Measurements from ENCODE around the gene RAD50. TPM values are rescaled to one million over a fixed set of nuclear protein-coding genes. Genes with fewer than 3 reads are reported as not detected.
A peak's percentile ranks its signal among the peaks of the same experiment; 100 is the strongest.
"Not testable (repeated sequence)": the region's sequence is repeated elsewhere in the genome, so short reads cannot be mapped to it uniquely, and the experiment has no call there.

The RAD50 gene
- 16.5 and 17.6 TPM in 2 replicates for total RNA-seq (2014; rRNA removed; shearing (Covaris generic))

DNA sequence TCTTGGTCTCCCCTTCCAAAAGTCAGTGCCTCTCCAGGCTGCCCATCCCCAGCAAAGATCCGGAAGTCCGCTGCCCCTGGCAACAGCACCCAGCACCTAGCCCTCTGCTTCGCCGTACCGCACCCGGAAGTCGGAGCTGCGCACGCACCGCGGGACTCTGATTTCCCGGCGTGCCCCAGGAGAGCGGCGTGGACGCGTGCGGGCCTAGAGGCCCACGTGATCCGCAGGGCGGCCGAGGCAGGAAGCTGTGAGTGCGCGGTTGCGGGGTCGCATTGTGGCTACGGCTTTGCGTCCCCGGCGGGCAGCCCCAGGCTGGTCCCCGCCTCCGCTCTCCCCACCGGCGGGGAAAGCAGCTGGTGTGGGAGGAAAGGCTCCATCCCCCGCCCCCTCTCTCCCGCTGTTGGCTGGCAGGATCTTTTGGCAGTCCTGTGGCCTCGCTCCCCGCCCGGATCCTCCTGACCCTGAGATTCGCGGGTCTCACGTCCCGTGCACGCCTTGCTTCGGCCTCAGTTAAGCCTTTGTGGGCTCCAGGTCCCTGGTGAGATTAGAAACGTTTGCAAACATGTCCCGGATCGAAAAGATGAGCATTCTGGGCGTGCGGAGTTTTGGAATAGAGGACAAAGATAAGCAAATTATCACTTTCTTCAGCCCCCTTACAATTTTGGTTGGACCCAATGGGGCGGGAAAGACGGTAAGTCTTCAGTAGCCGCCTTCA lies at the start of gene RAD50:
RAD50 (plus strand) TSS at position 215 of the 715 bp plus-strand sequence; CDS start at position 563, 348 bp downstream.
- DNase-seq (ENCODE audit: low read depth) = peak; percentile 94

DNA sequence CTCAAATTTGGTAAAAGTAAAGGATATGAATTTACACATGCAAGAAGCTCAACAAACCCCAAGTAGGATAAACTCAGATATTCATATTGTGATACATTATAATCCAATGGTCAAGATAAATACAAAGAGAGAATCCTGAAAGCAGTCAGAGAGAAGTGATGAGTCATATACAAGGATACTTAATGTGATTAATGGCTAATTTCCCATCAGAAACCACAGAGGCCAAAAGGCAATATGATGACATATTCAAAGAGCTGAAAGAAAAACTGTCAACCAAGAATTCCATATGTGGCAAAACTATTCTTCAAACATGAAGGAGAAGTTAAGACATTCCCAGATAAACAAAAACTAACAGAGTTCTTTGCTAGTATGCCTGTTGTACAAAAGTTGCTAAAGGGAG lies 46.7 kb upstream of the RAD50 start:
- no peak for DNase-seq (ENCODE audit: low read depth)

DNA sequence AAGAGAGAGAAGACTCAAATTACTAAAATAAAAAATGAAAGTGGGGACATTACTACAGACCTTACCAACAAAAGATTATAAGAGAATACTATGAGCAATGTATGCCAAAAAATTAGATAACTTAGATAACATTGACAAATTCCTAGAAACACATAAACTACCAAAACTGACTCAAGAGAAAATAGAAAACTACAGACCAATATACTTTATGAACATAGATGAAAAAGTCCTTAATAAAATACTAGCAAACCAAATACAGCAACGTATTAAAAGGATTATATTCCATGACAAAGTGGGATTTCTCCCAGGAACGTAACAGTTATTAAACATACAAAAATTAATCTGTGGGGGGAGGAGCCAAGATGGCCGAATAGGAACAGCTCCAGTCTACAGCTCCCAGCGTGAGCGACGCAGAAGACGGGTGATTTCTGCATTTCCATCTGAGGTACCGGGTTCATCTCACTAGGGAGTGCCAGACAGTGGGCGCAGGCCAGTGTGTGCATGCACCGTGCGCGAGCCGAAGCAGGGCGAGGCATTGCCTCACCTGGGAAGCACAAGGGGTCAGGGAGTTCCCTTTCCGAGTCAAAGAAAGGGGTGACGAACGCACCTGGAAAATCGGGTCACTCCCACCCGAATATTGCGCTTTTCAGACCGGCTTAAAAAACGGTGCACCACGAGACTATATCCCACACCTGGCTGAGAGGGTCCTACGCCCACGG lies 43.0 kb upstream of the RAD50 start:
- not testable (repeated sequence) for DNase-seq (ENCODE audit: low read depth)

DNA sequence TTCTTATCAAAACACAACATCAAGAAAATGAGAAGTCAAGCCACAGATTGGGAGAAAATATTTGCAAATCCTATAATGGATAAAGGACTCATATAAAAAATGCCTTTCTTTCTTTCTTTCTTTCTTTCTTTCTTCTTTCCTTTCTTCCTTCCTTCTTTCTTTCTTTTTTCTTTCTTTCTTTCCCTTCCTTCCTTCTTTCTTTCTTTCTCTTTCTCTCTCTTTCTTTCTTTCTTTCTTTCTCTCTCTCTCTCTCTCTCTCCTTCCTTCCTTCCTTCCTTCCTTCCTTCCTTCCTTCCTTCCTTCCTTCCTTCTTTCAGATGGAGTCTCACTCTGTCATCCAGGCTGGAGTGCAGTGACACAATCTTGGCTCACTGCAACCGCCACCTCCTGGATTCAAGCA lies 34.7 kb upstream of the RAD50 start:
- not testable (repeated sequence) for DNase-seq (ENCODE audit: low read depth)

DNA sequence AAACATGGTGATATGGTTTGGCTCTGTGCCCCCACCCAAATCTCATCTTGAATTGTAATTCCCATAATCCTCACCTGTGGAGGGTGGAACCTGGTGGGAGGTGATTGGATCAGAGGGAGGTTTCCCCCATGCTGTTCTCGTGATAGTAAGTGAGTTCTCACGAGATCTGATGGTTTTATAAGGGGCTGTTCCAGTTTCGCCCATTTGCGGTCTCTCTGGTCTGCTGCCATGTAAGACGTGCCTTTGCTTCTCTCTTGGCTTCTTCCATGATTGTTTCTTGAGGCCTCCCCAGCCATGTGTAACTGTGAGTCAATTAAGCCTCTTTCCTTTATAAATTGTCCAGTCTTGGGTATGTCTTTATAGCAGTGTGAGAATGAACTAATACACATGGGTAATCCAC lies 31.9 kb upstream of the RAD50 start:
- not testable (repeated sequence) for DNase-seq (ENCODE audit: low read depth)

DNA sequence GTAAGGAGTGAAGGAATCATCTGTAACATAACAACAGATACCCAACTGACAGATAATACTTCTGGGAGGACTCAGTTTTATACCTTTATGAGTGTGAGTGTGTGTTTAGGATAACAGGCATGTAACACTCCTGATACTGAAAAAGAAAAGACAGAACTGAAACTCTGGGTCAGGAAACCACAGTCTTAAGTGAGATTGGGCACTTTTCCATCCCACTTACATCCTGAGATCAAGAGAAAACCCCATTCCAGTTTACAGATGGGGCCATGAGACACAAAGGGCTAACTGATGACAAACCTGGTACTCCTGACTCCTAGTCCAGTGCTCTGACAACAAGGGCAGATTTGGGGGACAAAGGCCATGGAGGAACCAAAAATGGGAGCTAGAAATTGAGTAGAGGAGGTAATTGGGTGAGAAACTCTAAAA lies 31.5 kb upstream of the RAD50 start:
- no peak for DNase-seq (ENCODE audit: low read depth)

DNA sequence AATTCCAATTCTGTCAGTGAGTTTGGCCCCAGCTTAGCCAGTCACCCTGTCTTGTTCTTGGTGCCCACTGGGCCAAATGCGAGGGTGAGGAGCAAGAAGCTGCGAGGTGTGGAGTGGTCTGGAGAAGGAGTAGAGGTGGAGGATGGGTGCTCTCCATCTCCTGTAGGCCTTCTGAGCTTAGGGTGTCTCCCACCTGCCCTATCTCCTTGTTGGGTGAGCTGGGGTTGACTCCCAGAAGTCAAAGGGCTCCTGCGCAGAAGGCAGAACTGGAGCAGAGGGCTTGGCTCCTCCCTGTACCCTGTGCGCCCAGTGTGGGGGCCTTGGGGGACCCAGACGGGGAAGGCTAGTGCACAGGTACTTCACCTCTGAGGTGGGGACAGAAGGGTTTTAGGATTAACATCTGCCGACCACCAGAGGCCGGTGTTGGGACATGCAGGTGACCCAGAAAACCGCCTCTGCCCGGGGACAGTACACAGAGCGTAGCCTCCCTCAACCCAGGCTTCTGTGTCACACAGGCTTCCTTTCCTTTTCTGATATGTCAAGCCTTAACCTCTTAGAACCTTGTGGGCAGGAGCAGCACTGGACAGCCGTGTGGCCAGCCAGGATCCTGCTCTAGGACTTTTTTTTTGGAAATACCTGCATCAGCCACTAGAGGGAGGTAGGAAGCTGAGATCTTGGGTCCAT lies 30.3 kb upstream of the RAD50 start:
- peak; percentile 43 for DNase-seq (ENCODE audit: low read depth)

DNA sequence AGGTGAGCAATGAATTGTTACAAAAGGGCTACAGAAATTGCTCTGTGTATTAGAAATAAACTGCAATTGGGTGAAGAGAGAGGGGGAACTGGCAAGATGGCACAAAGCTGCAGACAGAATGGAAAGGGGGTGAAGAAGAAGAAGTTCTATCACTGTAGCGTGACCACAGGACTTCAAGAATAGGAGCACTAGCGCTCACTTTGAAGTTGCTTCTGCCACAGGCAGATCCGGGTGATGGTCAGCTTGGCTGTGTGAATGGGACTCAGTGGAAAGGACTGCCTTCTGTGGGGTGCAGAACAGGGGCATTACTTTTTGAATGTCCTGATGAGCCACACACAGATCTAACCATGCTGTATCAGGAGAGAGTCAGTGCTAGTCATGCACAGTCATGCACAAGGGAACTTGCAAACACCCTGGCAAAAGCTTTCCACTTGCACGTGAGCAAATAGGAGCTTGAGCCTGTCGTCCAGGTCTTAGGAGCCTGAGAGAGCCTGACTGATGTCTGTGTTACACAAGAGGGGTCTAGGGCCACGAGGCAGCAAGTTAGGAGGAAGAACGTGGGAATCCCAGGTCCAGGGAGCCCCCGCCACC lies 29.7 kb upstream of the RAD50 start:
- no peak for DNase-seq (ENCODE audit: low read depth)

DNA sequence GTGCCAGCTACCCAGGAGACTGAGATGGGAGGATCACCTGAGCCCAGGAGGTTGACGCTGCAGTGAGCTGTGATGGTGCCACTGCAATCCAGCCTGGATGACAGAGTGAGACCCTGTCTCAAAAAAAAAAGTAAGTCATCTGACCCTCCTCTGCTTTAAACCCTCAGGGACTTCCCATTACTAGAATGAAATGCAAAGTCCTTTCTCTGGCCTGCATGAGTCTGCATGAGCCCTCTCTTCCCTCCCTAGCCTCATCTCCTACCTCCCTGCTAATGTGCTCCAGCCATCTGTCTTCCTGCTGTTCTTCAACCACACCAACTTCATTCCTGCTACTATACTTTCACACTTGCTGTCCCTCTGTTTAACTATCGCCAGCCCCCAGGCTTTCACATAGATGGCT lies 28.8 kb upstream of the RAD50 start:
- no peak for DNase-seq (ENCODE audit: low read depth)

DNA sequence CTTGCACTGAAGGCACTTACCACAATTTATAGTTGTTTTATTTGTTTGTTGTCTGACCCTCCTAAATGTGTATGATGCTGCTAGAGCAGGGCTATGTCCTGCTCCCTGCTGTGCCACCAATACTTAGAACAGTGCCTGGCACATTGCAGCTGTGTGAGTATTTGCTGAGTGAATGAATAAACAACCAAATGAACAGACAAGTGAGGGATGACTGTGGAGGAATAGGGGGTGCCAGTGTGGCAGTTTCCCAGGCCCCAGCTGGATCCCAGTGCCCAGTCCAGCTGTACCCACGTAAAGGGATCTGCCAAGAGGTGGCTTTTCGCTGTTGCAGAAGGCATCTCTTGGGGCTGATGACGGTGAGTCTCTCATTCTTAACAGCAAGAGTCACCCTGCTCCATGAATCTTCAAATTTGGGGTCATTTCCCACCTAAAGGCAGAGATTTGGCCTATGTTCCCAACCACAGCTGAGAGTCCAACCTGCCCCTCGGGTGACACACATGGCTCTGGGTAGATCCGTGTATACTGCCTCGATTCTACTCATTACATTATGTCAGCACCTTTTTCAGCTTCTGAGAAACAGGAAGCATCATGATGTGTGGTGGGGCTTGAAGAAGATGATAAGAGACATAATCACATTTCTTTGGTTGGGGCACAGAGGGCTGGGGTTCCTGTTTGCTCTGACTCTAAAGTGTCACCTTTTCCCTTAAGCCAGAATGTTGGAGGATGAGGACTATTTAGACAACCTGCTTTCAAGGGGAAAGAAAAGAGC lies 27.7 kb upstream of the RAD50 start:
- no peak for DNase-seq (ENCODE audit: low read depth)

DNA sequence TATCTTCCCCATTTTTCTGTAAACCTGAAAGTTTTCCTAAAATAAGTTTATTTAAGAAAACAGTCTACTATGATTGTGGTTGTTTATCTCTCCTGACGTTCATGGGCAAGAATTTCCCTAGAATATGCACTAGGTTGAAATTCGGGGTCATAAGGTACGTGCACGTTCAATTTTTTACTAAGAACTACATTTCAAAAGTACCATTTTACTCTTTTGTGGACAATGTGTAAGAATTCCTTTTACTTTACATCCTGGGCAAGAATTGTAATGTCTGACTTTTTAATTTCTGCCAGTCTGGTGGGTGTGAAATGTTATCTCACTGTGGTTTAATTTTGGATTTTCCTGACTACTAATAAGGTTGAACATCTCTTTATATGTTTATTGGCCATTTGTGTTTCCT lies 25.8 kb upstream of the RAD50 start:
- no peak for DNase-seq (ENCODE audit: low read depth)

DNA sequence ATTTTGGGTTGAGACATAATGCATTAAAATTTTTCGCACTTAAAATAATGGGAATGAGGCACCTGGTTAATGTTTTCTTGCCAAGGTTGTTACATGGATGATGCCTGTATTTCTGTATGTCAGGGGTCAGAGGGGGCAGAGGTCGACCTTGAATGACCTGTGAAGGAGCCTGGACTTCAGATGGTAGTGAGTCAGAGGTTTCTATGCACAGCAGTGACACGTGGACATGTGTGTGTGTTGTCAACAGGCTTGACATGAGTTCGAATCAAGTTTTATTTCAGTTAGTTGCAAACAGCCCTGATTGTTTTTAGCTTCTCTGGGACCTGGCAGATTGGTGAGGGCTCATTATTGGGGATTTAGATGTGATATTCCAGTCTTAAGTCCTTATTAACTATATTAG lies 17.1 kb upstream of the RAD50 start:
- no peak for DNase-seq (ENCODE audit: low read depth)

DNA sequence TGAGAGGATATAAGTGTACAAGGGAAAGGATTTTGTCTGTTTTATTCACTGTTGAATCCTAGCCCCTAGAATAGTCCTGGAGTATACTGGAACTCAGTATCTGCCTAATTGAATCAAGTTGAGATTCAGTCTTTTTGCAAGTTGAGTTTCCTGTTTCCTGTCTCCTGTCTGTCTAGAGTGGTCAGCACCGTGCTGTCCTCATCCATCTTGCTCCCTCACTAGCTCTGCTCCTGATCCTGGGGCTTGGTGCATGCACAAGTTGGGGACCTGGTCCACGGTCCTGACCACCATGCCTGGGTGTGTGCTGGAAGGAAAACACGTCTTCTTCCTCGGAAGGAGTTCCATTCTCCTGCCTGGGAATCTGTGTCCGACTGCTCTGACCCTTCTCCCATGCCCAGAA lies 16.6 kb upstream of the RAD50 start:
- no peak for DNase-seq (ENCODE audit: low read depth)

DNA sequence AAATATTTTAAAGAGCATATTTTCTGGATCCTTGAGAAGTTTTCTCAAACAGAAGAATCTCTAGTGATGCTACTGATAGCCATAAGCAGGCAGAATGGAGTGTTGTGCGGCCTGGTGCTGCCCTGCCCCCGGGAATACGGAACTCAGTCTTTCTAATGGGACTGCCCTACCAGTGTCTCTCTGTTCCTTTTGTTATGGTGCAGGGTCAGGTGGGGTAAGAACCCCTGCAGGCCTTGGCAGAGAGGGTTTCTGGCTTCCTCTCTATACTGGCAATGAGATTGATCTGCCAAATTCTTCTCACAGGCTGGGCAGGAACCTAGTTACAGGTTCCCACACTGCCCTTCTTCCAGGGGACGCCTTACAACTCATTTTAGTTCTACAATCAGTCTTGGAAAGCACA lies 16.0 kb upstream of the RAD50 start:
- no peak for DNase-seq (ENCODE audit: low read depth)

DNA sequence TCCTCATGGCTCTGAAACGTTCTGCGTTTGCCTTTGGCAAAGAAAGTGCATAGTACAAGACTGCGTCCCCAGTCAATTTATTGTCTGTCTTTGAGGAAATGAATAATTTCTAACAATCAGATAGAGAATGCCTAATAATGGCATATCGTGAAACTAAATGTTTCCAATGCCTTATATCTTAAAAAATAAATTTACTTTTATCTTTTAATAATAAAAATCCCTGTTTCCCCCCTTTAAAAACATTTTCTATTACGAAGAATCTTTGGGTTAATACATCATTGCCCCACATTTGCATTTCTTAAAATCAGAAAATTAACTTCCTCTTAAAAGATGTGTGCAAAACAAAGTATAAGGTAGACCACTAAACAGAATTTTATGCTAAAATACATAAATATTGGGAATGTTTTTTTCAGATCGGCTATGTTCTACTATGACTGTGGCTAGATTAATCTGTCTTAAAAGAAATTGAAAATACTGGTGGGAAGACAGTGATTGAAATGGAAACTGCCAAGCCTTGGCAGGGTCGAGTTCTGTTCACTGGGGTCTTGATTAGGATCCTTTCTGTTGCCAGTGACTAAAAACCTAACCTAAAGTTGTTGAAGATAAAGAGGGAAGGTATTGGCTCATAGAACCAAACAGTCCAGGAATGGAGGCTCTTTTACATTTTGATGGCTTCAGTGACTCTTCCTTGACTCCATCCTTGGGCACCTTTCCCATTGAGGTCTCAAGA lies 13.1 kb upstream of the RAD50 start, which contains the start of gene IL5:
IL5 (minus strand) TSS at position 51 of the 730 bp plus-strand sequence; CDS start at position 7, 44 bp downstream.
- no peak for DNase-seq (ENCODE audit: low read depth)

DNA sequence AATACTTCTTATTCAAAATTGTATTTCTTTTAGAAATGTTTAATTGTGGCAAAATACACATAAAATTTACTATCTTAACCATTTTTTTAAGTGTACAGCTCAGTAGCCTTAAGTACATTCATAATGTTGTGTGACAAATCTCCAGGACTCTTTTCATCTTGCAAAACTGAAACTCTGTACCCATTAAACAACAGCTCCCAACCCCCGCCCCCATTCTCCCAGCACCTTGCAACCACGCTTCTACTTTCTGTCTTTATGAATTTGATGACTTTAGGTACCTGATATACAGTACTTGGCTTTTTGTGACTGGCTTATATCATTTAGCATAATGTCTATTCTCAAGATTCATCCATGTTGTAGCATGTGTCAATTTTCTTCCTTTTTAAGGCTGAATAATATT lies 10.7 kb upstream of the RAD50 start:
- no peak for DNase-seq (ENCODE audit: low read depth)

DNA sequence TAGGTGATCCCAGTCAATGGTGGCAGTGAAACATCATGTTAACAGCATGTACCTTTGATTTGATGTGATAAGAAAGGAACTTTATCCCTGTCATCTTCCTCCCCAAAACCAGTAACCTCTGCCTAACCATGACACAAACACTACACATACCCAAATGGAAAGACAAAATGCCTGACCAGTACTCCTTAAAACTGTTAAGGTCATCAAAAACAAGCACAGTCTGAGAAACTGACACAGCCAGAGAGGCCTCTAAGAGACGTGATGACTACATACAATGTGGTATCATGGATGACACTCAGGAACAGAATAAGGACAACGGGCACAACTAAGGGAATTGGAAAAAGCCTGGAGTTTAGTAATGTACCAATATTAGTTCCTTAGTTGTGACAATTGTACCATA lies 9.5 kb upstream of the RAD50 start:
- no peak for DNase-seq (ENCODE audit: low read depth)

DNA sequence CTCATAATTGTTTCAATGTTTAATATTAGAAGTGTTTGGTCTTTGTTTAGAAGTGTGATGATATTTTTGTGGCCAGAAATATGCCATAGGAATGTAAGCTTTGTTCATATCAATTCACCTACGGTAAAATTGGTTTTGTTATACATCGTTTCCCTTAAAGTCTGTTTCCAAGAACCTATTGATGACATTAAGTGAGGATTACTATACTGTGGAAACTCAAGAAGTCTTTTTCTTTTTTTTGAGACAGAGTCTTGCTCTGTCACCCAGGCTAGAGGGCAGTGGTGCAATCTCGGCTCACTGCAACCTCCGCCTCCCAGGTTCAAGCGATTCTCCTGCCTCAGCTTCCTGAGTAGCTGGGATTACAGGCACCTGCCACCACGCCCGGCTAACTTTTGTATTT lies 7.9 kb upstream of the RAD50 start:
- DNase-seq (ENCODE audit: low read depth) = not testable (repeated sequence)

DNA sequence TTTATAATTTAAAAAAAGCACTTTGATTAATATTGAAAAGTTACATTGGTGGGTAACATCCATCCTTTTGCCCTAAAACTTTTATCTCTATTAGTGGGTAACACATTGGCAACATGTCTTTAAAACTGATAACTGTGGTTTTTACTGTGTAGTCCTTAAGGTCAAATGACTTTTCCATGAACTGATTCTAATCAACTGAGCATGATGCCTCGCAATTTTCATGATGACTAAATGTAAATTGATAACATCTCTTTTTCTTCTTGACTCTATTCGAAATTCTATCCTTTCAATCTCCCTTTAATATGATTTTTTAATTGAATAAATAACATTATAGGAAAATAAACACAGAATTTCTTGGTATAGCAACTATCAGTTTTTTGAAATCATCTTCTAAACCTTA lies 7.2 kb upstream of the RAD50 start:
- no peak for DNase-seq (ENCODE audit: low read depth)

DNA sequence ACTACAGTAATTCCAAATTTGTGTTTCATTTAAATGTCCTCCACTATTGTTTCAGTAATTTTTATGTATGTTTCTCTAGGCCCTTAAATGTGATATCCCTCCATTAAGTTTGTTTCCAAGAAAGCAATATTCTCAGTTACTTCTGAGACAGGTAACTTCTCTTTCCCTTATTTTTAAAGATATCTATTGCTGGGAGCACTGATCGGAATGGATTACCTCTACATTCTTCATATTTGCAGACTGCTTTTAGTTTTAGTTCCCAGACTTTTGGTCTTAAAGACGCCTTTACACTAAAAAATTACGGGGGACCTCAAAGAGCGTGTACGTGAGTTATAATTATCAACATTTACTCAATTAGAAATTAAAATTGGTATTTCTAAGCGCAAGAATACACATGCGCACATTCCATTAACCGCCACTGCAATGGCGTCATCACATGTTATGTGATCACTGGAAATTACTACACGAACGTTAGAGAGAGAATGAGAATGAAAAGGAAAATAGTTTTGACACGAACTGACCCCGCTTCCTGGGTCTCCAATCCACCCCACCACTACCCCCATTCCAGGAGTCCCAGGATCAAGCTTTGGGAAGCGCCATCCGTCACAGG lies 519 bp upstream of the RAD50 start:
- DNase-seq (ENCODE audit: low read depth) = no peak
